Activated CD4-positive, alpha-beta T cell treated with anti-CD3 and anti-CD28 coated beads, Interleukin-2, amount 50 U/mL, for 4 hours (primary cell): Measurements from ENCODE around the gene PIP5K1B.
"Not testable (repeated sequence)": the region's sequence is repeated elsewhere in the genome, so short reads cannot be mapped to it uniquely, and the experiment has no call there.

ENCODE experiments used
- DNase-seq, 2 experiments: peaks; one replicate each; pipeline ENCODE4 v3.0.0-alpha.2; 2020

PIP5K1B gene, protein sequence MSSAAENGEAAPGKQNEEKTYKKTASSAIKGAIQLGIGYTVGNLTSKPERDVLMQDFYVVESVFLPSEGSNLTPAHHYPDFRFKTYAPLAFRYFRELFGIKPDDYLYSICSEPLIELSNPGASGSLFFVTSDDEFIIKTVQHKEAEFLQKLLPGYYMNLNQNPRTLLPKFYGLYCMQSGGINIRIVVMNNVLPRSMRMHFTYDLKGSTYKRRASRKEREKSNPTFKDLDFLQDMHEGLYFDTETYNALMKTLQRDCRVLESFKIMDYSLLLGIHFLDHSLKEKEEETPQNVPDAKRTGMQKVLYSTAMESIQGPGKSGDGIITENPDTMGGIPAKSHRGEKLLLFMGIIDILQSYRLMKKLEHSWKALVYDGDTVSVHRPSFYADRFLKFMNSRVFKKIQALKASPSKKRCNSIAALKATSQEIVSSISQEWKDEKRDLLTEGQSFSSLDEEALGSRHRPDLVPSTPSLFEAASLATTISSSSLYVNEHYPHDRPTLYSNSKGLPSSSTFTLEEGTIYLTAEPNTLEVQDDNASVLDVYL

DNA sequence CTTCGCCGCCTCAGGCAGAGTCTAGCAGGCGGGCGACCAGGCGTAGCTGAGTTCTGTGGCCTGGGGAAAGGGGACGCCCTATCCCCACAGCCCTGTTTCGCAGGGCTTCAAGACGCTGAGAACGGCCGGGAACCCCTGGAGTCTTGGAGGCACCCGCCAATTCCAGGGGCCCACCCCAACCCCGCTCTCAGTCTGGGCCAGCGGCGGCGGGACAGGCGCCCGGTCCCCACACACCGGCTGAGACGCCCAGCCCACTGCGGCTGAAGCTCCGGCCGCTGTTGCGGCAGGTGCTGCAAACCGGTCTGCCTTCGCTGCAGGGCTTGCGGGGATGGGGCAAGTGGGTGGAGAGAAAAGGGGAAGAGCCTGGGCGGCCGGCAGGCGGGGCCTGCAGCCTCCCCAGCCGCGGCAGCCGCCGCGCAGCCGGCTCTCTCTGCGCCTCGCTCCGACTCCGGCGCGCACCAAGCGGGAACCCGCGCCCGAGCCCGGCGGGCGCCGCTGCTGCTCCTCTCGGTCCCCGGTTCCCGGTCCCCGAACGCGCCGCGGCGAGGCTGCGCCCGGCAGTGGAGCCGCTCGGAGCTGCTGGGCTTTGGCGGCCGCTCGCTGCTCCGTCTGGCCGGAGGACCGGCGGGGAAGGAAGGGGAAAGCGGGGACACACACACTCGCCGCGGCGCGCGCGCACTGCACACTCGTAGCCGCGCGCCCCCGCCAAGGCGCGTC is at the start of gene PIP5K1B:
Gene PIP5K1B (plus strand): TSS at position 427 of the 717 bp plus-strand sequence. CDS start 117,375 bp downstream, outside the sequence.
- DNase-seq = no peak

DNA sequence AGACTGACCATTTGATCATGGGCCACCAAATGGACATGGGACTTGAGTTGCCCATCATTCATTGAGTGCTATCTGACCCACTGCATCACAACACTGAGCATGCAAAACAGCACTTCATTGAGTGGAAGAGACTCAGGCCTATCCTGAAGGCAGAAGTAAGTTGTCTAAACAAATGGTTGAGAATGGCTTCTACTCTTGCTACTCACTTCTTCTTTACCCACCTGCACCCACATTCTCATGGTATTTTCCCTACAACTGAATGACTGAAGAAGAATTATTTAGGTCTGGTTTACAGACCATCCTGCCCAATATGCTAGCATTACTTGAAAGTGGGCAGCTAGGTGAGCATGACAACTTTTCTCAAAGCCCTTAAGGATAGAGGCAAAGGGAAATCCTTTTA is 41.0 kb upstream of the PIP5K1B start:
- no peak for DNase-seq

DNA sequence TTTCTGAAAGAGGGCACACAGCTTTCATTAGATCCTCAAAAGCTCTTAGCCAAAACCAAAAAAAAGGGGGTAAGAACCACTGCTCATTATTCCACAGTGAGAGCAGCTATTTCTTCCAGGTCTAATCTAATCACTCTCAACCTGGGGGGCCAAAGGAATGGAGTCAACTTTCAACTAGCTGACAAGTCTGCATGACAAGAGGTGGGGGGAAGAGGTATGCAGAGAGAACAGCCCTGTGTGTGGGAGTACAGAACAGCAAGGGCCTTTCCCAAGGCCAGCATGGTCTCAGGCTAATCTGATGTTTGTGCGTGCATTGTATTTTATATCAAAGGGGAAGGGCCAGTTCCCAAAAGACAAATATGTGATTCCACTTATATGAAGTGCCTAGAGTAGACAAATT is 36.9 kb upstream of the PIP5K1B start:
- no peak for DNase-seq

DNA sequence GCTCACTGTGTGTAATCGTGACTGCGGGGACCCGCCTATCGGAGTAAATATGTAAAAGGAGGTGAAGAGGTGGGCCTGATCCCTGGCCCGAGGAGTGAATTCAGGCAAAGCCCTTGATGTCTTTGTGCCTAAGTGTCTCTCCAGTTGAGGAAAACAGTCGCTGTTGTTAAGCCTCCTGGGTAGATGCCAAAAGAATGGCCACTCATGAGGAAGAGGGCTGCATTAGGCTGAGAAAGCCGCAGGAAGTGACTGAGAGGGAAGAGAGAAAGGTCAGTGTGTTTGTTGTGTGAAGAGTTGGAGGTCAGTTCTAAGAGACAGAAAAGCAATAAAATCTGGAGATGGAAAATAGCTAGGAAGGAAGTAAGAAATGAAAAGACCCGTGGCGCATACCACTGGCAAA is 35.8 kb upstream of the PIP5K1B start:
- no peak for DNase-seq

- DNase-seq = no peak
Measured at GRCh38 chr9:68672215-68672614, 32.8 kb upstream of the PIP5K1B start.

DNA sequence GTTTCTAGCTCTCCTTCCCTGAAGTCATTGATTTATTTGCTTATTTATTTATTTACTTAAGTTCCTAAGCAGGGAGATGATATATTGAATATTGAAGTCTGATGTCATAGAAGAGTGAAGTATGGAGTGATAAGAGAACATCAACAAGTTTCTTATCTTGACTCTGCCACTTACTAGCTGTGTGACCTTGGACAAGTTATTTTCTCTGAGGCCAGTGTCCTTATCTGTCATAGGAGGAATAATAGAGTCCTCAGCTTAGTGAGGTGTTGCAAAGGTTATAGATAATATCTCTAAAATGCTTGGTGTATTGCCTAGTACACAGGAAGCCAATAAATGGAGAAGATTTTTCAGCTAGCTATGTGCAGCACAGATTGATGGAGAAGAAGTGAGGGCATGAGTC is 32.4 kb upstream of the PIP5K1B start:
- no peak for DNase-seq

- DNase-seq = no peak
Measured at GRCh38 chr9:68678430-68678829, 26.6 kb upstream of the PIP5K1B start.

DNA sequence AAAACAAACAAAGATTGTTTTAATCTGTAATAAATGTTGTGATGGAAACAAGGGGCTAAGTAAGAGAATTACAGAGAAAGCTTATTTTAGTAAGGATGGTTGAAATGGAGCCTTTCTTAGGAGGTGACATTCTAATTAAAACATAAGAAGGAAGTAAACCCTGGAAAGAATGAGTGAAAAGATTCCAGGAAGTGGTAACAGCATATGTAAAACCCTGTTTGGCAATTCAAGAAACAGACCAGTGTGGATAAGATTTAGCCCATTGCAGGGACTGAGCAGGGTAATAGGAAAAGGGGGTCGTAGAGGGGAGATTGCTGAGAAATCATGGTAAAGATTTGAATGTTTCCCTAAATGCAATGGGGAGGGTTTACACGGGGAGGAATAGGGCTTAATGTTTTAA is 21.6 kb upstream of the PIP5K1B start:
- no peak for DNase-seq

DNA sequence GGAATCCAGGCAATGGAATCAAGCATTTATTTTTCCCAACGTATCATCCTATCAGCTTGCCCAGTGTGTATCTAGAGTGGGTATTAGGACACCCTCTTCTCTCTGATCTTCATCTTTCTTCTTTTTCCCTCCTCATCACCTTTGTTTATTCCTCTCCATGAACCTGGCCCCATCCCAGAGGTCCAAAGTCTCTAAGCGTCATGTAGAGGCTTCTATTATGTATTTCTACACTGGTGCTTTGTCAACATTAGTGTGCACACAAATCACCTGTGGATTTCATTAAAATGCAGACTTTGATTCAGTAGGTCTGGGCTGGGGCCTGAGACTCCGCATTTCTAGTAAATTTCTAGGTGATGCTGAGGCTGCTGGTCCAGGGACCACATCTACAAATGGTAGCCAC is 19.8 kb upstream of the PIP5K1B start:
- DNase-seq = no peak

GRCh38 chr9:68685770-68686169 is 19.3 kb upstream of the PIP5K1B start:
- no peak for DNase-seq

DNA sequence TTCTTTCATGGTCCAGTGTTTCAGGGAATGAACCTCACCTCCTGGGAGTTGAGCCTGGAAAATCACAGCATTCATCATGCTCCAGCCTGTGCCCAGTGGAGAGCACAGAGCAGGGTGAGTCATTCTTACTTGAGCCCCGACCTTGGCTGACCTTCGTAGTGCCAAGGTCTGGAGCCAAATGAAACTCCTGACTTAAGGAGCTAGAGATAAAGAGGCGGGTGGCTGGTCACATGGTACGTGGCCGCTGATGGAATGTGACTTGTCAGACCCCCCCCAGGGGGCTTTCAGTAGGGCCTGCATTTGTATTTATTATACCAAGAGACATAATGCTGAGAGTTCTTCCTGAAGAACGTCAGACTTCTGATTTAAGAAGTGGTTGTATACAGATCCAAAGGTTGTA is 15.0 kb upstream of the PIP5K1B start:
- DNase-seq = no peak

GRCh38 chr9:68692519-68692918 is 12.5 kb upstream of the PIP5K1B start:
- DNase-seq = no peak

GRCh38 chr9:68694125-68694524 is 10.9 kb upstream of the PIP5K1B start:
- DNase-seq = no peak

DNA sequence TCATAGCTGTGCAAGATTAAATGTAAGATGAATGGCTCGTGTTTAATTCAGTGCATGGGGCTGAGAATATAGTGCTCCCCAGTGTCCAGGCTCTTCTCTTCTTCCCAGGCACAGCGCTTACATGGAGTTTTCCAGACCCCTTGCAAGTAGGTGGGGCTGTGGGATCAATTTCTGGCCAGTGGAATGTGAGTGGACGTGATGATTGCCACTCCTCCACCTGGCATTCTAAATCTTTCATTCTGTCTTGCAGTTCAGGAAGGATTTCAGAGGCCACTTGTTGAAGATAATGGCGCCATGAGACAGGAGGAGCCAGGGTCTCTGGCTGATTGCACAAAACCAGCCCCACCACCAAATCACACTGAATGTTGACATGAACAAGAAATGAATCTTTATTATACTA is 7.2 kb upstream of the PIP5K1B start:
- no peak for DNase-seq

DNA sequence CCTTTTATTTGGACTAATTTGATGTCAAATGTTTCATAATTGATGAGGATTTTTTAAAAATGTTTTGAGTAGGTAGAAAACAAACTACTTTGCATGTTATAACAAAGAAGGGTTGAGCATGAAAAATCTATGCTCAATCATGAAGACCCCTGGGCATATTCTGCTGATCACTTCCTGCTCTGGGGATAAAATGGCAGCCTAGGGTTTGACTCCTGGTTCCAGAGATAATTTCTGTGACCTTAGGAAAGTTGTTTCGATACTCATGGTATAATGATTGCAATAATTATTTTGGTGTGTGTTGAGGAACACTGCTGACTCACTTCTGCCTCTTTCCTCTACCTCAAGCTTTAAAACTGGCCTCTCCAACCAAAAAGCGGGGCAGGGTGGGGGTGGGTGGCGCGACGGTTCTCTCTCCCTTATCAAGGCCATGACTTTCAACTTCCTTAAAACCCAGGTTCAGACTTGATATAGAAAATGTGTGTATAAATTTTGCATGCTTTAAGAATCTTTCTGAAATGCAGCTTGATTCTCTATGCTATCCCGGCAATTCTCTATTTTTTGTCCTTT is 6.0 kb upstream of the PIP5K1B start:
- no peak for DNase-seq

DNA sequence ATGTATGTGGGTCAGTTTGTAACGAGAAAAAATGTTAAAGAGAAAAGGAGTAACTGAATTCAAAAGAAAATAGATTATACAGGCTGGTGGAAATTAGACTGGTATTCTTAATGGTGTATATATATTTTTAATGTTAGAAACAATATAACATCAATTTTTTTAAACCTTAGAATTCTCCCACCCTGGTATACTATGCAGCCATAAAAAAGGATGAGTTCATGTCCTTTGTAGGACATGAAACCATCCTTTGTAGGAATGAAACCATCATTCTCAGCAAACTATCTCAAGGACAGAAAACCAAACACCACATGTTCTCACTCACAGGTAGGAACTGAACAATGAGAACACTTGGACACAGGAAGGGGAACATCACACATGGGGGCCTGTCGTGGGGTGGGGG is 5.4 kb upstream of the PIP5K1B start:
- not testable (repeated sequence) for DNase-seq

DNA sequence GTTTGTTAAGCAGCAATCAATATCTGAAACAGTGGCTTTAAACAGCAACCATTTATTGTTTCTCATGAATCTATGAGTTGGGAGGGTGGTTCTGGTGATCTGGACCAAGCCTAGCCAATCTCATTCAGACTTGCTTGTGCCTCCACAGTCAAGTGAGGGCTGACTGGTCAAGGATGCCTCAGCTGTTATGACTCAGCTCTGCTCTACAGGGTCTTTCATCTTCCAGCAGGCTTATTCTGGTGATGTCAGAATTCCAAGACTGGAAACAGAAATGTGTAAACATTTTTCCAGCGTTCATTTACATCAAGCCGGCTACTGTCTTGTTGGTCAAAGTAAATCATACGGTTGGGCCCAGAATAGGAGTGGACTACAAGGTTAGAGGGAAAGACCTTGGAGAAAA is 2.5 kb upstream of the PIP5K1B start:
- DNase-seq = no peak

- DNase-seq = no peak
Measured at GRCh38 chr9:68703672-68704071, 1.4 kb upstream of the PIP5K1B start.

DNA sequence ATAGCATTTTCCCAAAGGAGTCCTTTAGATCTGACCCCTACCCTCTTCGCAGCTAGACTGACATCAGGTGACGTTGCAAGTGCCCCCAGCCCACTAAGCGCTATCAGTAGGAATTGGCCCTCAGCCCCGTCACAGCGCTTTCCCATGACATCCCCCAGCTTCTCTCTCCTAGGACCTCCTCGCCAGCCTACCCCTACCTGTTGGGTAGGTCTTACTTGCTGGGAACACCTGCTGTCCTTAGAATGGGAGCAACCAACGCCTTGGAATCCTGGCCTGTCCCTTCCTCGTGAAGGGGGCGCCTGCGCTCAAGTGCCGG is 584 bp upstream of the PIP5K1B start:
- no peak for DNase-seq

- DNase-seq = no peak
Measured at GRCh38 chr9:68705531-68706362, 707 bp downstream of the PIP5K1B start.

GRCh38 chr9:68706363-68707201 is 1.5 kb downstream of the PIP5K1B start:
- DNase-seq = no peak
